Common myeloid progenitor, CD34-positive (primary cell): ENCODE data around the gene FNIP2. TPM values are rescaled to one million over a fixed set of nuclear protein-coding genes. Genes with fewer than 3 reads are reported as not detected.

ENCODE experiments used
- CTCF ChIA-PET: fragments of 350-600 bp; sonication (Branson Sonifier 250); formaldehyde crosslinking; loops from one replicate; lab custom pipeline; 2021; ENCODE audit warnings: antibody characterized with exemption; lab: Charles Lee
- POLR2A ChIA-PET: fragments of 350-600 bp; sonication (Branson Sonifier 250); formaldehyde crosslinking; loops from one replicate; lab custom pipeline; 2021; ENCODE audit warnings: antibody characterized with exemption; lab: Charles Lee
- DNase-seq, 3 donors: peaks; one replicate each; pipeline versions ENCODE4 v3.0.0 to v3.0.0-alpha.2; 2013
- H3K27ac ChIP-seq, 2 experiments: 1 replicate in 1 of 2; 2 replicates in 1 of 2; pipeline ENCODE4 v1.7.0; 2013; ENCODE audit warnings: inconsistent platforms in 2 of 2, low read length in 2 of 2, mild to moderate bottlenecking in 2 of 2, low read depth in 1 of 2, moderate library complexity in 1 of 2; ENCODE audit not compliant: severe bottlenecking in 2 of 2, insufficient read depth in 1 of 2, poor library complexity in 1 of 2
- H3K27me3 ChIP-seq, 5 experiments: replicated peaks in 2 of 5; 1 replicate in 3 of 5; 2 replicates in 2 of 5; pipeline versions ENCODE4 v1.6.1 to v1.7.0; 2013; ENCODE audit warnings: low read length in 4 of 5, mild to moderate bottlenecking in 2 of 5, moderate library complexity in 2 of 5, inconsistent platforms in 1 of 5; ENCODE audit not compliant: insufficient read depth in 5 of 5, control insufficient read depth in 4 of 5
- H3K36me3 ChIP-seq, 4 experiments: 1 replicate in 2 of 4; 2 replicates in 2 of 4; pipeline versions ENCODE4 v1.6.1 to v1.7.0; 2013; ENCODE audit warnings: low read length in 3 of 4, control low read depth in 1 of 4, mild to moderate bottlenecking in 1 of 4; ENCODE audit not compliant: control insufficient read depth in 4 of 4, insufficient read depth in 4 of 4
- H3K4me1 ChIP-seq, 4 experiments: 1 replicate in 3 of 4; 2 replicates in 1 of 4; pipeline versions ENCODE4 v1.6.1 to v1.7.1; 2013; ENCODE audit warnings: low read length in 3 of 4, mild to moderate bottlenecking in 3 of 4, control low read depth in 1 of 4, inconsistent platforms in 1 of 4, moderate library complexity in 1 of 4; ENCODE audit not compliant: control insufficient read depth in 4 of 4, insufficient read depth in 4 of 4; ENCODE audit errors: control extremely low read depth in 1 of 4
- H3K4me3 ChIP-seq, 7 experiments: 1 replicate in 4 of 7; 2 replicates in 3 of 7; pipeline versions ENCODE4 v1.5.1 to v1.7.0; 2013; ENCODE audit warnings: mild to moderate bottlenecking in 7 of 7, low read length in 6 of 7, moderate library complexity in 6 of 7, inconsistent platforms in 2 of 7, low read depth in 2 of 7, control low read depth in 1 of 7; ENCODE audit not compliant: insufficient read depth in 4 of 7, control insufficient read depth in 1 of 7; ENCODE audit errors: extremely low read depth in 1 of 7
- H3K9me3 ChIP-seq, 5 experiments: 1 replicate in 4 of 5; 2 replicates in 1 of 5; pipeline versions ENCODE4 v1.6.1 to v1.7.1; 2013; ENCODE audit warnings: low read length in 4 of 5, mild to moderate bottlenecking in 2 of 5, inconsistent platforms in 1 of 5, low read depth in 1 of 5, moderate library complexity in 1 of 5; ENCODE audit not compliant: control insufficient read depth in 4 of 5, insufficient read depth in 2 of 5; ENCODE audit errors: control extremely low read depth in 1 of 5
- WGBS: methylation state at CpG from one replicate; pipeline ENCODE4 v1.1.5; 2013; ENCODE audit not compliant: insufficient coverage; 5-methylcytosine and 5-hydroxymethylcytosine counted together
- polyA plus RNA-seq: library from polyadenylated mRNA; unstranded; fragments of 120-200 nt; gene quantifications from one replicate; pipeline ENCODE4 v1.2.1, GENCODE V29; 2013

The FNIP2 gene
- polyA plus RNA-seq = 6.9 TPM

DNA sequence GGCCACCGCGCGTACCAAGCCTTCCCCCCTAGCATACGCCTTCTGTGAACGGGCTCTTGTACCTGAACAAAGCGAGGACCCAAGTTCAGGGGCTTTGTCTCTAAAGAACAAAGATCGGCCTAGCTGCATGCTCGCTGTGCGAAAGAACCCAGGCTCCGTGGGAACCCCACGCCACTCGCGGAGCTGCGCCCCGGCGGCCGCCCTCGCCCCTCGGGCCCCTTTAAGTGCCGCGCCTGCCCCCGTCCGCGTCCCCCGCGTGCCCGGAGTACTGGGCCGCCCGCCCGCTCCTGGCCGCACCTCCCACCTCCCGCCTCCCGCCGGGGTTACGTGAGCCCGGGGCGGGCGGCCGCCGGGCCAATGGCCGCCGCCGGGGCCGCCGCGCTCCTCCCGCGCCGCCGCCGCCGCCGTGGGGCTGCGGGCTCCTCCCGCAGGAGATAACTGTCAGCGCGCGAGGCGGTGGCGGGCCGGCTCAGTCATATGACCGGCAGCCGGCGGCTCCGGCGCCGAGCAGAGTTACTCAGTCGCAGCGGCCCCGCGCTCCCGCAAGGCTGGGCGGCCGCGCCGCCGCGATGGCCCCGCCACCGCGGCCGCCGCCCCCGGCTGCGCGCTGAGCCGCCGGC is at the start of gene FNIP2:
TSS of gene FNIP2 (plus strand) at position 472 of the 620 bp plus-strand sequence. CDS start 187 bp downstream, outside the sequence.
- H3K36me3 ChIP-seq = no peaks in the 10 kb centered on the region
- H3K4me3 ChIP-seq = peak within 1 kb of the TSS; percentile 74 to 93 (median 88)
- DNase-seq = peak; percentile 75 to 87 (median 80)
- no peaks in the 10 kb centered on the region for H3K27me3 ChIP-seq
- POLR2A ChIA-PET = interaction anchor here (0.8 to 0.9 kb wide), 2 partner anchors 41 to 53 kb away, joined by 3 to 5 read pairs; no protein-coding TSS in a partner anchor
- no peaks in the 10 kb centered on the region for H3K9me3 ChIP-seq
- H3K27ac ChIP-seq = peak within 1 kb of the TSS; percentile 36 to 79
- peaks cover 10 to 41% (median 28%) of the 10 kb centered on the region in 4 experiments for H3K4me1 ChIP-seq
- under 1% methylated on average over 62 of the region's 88 CpGs for WGBS
- CTCF ChIA-PET = interaction anchor here (1.0 to 4.0 kb wide), 6 partner anchors 10 to 82 kb away, joined by 3 to 17 read pairs (median 6); no protein-coding TSS in a partner anchor

DNA sequence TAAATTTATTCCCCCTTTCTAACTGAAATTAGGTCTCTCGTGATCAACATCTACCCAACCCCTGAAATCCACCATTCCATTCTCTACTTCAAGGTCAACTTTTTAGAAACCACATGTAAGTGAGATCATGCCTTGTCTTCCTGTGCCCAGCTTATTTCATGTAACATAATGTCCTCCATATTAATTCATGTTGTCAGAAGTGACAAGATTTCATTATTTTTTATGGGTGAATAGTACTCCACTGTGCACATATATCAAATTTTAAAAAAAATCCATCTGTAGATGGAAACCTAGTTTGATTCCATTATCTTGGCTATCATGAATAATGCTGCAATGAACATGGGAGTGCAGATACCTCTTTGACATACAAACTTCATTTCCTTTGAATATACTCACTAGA is 47.1 kb upstream of the FNIP2 start:
- Histone ChIP-seq H3K36me3 (peaks cover 17 to 41% (median 32%) of the 10 kb centered on the region in 4 experiments), H3K9me3 (no peaks in the 10 kb centered on the region), H3K27ac (no peak overlapping the region), H3K4me1 (peaks cover 4 to 15% (median 8%) of the 10 kb centered on the region in 4 experiments), H3K27me3 (no peaks in the 10 kb centered on the region), H3K4me3 (no peak overlapping the region)
- no peak for DNase-seq
- WGBS = 100% methylated on average over 1 of the region's 1 CpG
- ChIA-PET POLR2A (no interaction called here), CTCF (interaction anchor here (0.9 to 2.2 kb wide), 4 partner anchors 9 to 136 kb away, joined by 3 to 9 read pairs (median 5); no protein-coding TSS in a partner anchor)

DNA sequence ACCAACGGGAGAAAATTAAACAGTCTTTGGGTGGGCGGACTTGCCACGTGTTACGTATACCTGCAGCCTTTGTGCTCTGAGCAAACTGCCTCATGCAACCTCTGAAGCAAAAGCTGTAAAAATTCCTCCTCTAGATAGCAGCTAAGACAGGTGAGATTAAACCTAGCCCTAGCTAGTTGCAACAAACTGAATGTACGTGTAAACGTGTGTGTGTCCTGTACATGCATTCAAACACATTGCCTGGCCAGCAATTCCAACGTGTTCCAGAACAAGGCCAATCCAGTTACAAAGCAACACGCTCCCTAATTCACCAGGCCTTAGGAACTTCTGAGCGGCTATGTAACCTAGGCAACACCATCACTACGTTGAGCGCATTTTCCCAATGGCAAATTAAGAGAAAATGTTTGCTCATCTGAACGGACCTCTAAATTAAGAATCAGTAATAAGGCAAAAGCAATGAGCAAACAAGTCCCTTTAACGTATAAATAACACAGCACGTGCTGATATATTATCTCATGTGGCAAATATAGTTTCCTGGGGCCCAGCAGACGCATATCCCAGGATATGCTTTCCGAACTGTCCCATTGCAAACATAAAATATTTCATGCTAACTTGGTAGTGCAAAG is 46.4 kb upstream of the FNIP2 start:
- peak; percentile 3 to 46 (median 23) for DNase-seq
- Histone ChIP-seq H3K9me3 (no peaks in the 10 kb centered on the region), H3K27ac (peak overlapping the region; percentile 76 to 91), H3K4me3 (peak overlapping the region; percentile 83 to 97 (median 93)), H3K27me3 (no peaks in the 10 kb centered on the region), H3K4me1 (peaks cover 4 to 15% (median 8%) of the 10 kb centered on the region in 4 experiments), H3K36me3 (peaks cover 17 to 34% (median 27%) of the 10 kb centered on the region in 4 experiments)
- 36% methylated on average over 10 of the region's 16 CpGs for WGBS
- ChIA-PET POLR2A (no interaction called here), CTCF (interaction anchor here (0.8 to 2.2 kb wide), 3 partner anchors 10 to 130 kb away, joined by 3 to 9 read pairs (median 4); no protein-coding TSS in a partner anchor)

- Histone ChIP-seq H3K4me1 (peaks cover 4 to 15% (median 8%) of the 10 kb centered on the region in 4 experiments), H3K27ac (peak within 1 kb of the TSS; percentile 76 to 91), H3K27me3 (no peaks in the 10 kb centered on the region), H3K36me3 (peaks cover 15 to 27% (median 21%) of the 10 kb centered on the region in 4 experiments), H3K9me3 (no peaks in the 10 kb centered on the region), H3K4me3 (peak within 1 kb of the TSS; percentile 83 to 97 (median 93))
- ChIA-PET CTCF (interaction anchor here (0.8 to 3.5 kb wide), 5 partner anchors 10 to 138 kb away, joined by 3 to 26 read pairs (median 6); no protein-coding TSS in a partner anchor), POLR2A (no interaction called here)
- under 1% methylated on average over 64 of the region's 65 CpGs for WGBS
- DNase-seq = peak; percentile 66 to 89 (median 86)
Measured at GRCh38 chr4:158722917-158723793, 45.7 kb upstream of the FNIP2 start, which contains the start of gene PPID. Gene PPID (minus strand): TSS chr4:158723396. CDS start chr4:158723288, 108 bp downstream.

GRCh38 chr4:158724637-158725036 is 44.2 kb upstream of the FNIP2 start:
- CTCF ChIA-PET = interaction anchor here (1.0 to 3.5 kb wide), 5 partner anchors 11 to 479 kb away, joined by 3 to 26 read pairs (median 6); no protein-coding TSS in a partner anchor
- POLR2A ChIA-PET = no interaction called here
- 80% methylated on average over 1 of the region's 4 CpGs for WGBS

GRCh38 chr4:158726633-158727032 is 42.2 kb upstream of the FNIP2 start:
- Histone ChIP-seq H3K4me3 (no peak overlapping the region), H3K36me3 (no peaks in the 10 kb centered on the region), H3K4me1 (peaks cover 4 to 15% (median 8%) of the 10 kb centered on the region in 4 experiments), H3K27me3 (peaks cover 0 to 2% (median 0%) of the 10 kb centered on the region in 5 experiments), H3K27ac (no peak overlapping the region), H3K9me3 (no peaks in the 10 kb centered on the region)
- ChIA-PET CTCF (interaction anchor here (0.9 to 3.5 kb wide), 8 partner anchors 10 to 477 kb away, joined by 3 to 26 read pairs (median 4); no protein-coding TSS in a partner anchor), POLR2A (no interaction called here)
- WGBS = 82% methylated on average over 3 of the region's 6 CpGs
- peak in 2 of 3 donors; percentile 8 to 10 for DNase-seq

More at GRCh38 chr4:158724637-158725036, 44.2 kb upstream of the FNIP2 start:
- peaks cover 4 to 15% (median 8%) of the 10 kb centered on the region in 4 experiments for H3K4me1 ChIP-seq
- no peaks in the 10 kb centered on the region for H3K9me3 ChIP-seq
- no peak for DNase-seq
- H3K27ac ChIP-seq = no peak overlapping the region
- H3K36me3 ChIP-seq = peaks cover 4 to 12% (median 8%) of the 10 kb centered on the region in 4 experiments
- no peak overlapping the region for H3K4me3 ChIP-seq
- H3K27me3 ChIP-seq = peaks cover 0 to 2% (median 0%) of the 10 kb centered on the region in 5 experiments
